HFFc6 (cell line): Measurements from ENCODE around the gene GSTCD. TPM values are rescaled to one million over a fixed set of nuclear protein-coding genes. Genes with fewer than 3 reads are reported as not detected.

Experiments
- DNase-seq: peaks from one replicate; pipeline ENCODE4 v3.0.0-alpha.2; 2018
- H3K27ac Mint-ChIP-seq: 2 replicates; pipeline ENCODE4 v1.8.0; 2020; ENCODE audit warnings: mild to moderate bottlenecking, mixed read lengths
- H3K27me3 Mint-ChIP-seq: 2 replicates; pipeline ENCODE4 v1.8.0; 2021; ENCODE audit warnings: mild to moderate bottlenecking, moderate library complexity, mixed read lengths; ENCODE audit not compliant: insufficient read depth
- H3K36me3 Mint-ChIP-seq: 2 replicates; pipeline ENCODE4 v1.8.0; 2021; ENCODE audit warnings: low read depth, mixed read lengths
- H3K4me1 Mint-ChIP-seq: 2 replicates; pipeline ENCODE4 v1.8.0; 2020; ENCODE audit warnings: low read depth, mixed read lengths
- H3K4me3 Mint-ChIP-seq: 2 replicates; pipeline ENCODE4 v1.8.0; 2020; ENCODE audit warnings: mild to moderate bottlenecking, moderate library complexity, mixed read lengths
- H3K9me3 Mint-ChIP-seq: 2 replicates; pipeline ENCODE4 v1.8.0; 2020; ENCODE audit warnings: mild to moderate bottlenecking, mixed read lengths
- total RNA-seq, 6 experiments: library from RNA; stranded (reverse); fragmentation: NEBNext Ultra II Directional; extraction: Animal tissue kit (Norgen Biotek cat#: 25700); gene quantifications; 2 replicates in 1 of 6; 3 replicates in 5 of 6; pipeline ENCODE4 v1.2.3, GENCODE V29; 2021
- TF ChIP-seq, protein P1 (sequence below): fragments of 200-600 bp; sonication (generic); IDR thresholded peaks from 2 replicates; pipeline ENCODE4 v1.5.0; 2021; ENCODE audit warnings: antibody characterized with exemption, mild to moderate bottlenecking

Gene GSTCD
- total RNA-seq, 6 experiments from 2014 or later, result 5.8 to 12.3 (median 9.7) TPM

GRCh38 chr4:105894660-105895582 lies 186.3 kb downstream of the GSTCD start, which contains the start of gene NPNT:
Gene NPNT, plus strand, starts transcription at chr4:105895471. Its CDS starts 182 bp downstream, at chr4:105895653.
- DNase-seq, result no peak
- peaks cover 30% of the 10 kb centered on the region for H3K27me3 Mint-ChIP-seq

GRCh38 chr4:105895583-105896460 lies 187.2 kb downstream of the GSTCD start:
- H3K4me3 Mint-ChIP-seq, result no peak overlapping the region
- no peaks in the 10 kb centered on the region for H3K4me1 Mint-ChIP-seq
- H3K36me3 Mint-ChIP-seq, result no peaks in the 10 kb centered on the region
- no peak for DNase-seq
- H3K27ac Mint-ChIP-seq, result no peak overlapping the region
- H3K27me3 Mint-ChIP-seq, result peaks cover 30% of the 10 kb centered on the region
- TF ChIP-seq, protein P1, sequence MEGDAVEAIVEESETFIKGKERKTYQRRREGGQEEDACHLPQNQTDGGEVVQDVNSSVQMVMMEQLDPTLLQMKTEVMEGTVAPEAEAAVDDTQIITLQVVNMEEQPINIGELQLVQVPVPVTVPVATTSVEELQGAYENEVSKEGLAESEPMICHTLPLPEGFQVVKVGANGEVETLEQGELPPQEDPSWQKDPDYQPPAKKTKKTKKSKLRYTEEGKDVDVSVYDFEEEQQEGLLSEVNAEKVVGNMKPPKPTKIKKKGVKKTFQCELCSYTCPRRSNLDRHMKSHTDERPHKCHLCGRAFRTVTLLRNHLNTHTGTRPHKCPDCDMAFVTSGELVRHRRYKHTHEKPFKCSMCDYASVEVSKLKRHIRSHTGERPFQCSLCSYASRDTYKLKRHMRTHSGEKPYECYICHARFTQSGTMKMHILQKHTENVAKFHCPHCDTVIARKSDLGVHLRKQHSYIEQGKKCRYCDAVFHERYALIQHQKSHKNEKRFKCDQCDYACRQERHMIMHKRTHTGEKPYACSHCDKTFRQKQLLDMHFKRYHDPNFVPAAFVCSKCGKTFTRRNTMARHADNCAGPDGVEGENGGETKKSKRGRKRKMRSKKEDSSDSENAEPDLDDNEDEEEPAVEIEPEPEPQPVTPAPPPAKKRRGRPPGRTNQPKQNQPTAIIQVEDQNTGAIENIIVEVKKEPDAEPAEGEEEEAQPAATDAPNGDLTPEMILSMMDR, result no peak
- no peaks in the 10 kb centered on the region for H3K9me3 Mint-ChIP-seq

More at GRCh38 chr4:105894660-105895582, 186.3 kb downstream of the GSTCD start, which contains the start of gene NPNT:
- Mint-ChIP-seq H3K36me3 (no peaks in the 10 kb centered on the region), H3K4me1 (no peaks in the 10 kb centered on the region), H3K4me3 (no peak within 1 kb of the TSS), H3K9me3 (no peaks in the 10 kb centered on the region), H3K27ac (no peak within 1 kb of the TSS)
- TF ChIP-seq, protein P1, result no peak

DNA sequence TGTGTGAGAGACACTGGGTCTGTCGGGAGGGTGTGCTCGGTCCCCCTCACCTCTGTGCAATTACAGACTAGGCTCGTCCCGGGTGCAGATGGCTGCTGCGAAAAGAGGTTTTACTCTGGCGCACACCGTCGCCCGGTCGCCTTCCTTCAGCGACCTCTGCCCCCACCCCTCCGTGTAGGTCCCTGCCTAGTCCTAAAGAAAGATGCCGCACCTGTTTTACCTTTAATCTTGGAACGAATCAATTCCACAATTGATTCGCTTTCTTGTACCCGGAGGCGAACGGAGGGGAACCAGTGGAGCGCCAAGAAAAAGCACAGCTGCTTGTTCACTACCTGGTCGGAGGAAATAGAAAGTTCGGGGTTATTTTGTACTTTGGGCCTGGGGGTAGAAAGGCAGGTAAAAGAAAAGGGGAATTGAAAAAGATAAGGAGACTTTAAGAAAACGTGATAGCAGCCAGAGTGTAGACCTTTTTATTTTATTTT lies 187.9 kb downstream of the GSTCD start:
- no peaks in the 10 kb centered on the region for H3K36me3 Mint-ChIP-seq
- DNase-seq, result no peak
- H3K27ac Mint-ChIP-seq, result no peak overlapping the region
- no peaks in the 10 kb centered on the region for H3K9me3 Mint-ChIP-seq
- no peak overlapping the region for H3K4me3 Mint-ChIP-seq
- H3K27me3 Mint-ChIP-seq, result peaks cover 30% of the 10 kb centered on the region
- TF ChIP-seq, protein P1, result no peak
- H3K4me1 Mint-ChIP-seq, result no peaks in the 10 kb centered on the region

Other genes with a start within 250 kb of the GSTCD start
- 10 to 100 TPM; 51.8 to 72.9 (median 59.8) TPM for gene PPA2, start 234.7 kb upstream of the GSTCD start, total RNA-seq
- not detected for gene ARHGEF38, start 156.2 kb upstream of the GSTCD start, total RNA-seq
- 10 to 100 TPM; 22.1 to 25.1 (median 23.4) TPM for gene INTS12, start 95 bp upstream of the GSTCD start, total RNA-seq
- not detected for gene NPNT, start 186.7 kb downstream of the GSTCD start, total RNA-seq